ENCODE data around the gene UNC5A.

The UNC5A gene

DNA sequence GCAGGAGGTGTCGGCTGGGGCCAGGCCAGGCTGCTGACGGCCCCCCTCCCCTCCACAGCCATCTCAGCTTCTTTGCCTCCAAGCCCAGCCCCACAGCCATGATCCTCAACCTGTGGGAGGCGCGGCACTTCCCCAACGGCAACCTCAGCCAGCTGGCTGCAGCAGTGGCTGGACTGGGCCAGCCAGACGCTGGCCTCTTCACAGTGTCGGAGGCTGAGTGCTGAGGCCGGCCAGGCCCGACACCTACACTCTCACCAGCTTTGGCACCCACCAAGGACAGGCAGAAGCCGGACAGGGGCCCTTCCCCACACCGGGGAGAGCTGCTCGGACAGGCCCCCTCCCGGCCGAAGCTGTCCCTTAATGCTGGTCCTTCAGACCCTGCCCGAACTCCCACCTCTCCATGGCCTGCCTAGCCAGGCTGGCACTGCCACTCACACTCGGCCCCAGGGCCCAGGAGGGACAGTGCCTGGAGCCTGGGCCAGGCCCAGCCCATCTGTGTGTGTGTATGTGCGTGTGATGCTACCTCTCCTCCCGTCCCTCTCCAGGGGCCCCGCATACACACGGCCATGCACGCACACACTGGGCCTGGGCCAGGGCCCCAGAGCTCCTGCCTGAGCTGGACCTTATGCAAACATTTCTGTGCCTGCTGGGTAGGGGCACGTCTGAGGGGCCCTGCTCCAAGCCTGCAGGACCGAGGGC is 69.5 kb downstream of the UNC5A start:
- no peak for DNase-seq (ENCODE audit: low read depth)

GRCh38 chr5:176880366-176881020 is 70.1 kb downstream of the UNC5A start:
- no peak for DNase-seq (ENCODE audit: low read depth)

DNA sequence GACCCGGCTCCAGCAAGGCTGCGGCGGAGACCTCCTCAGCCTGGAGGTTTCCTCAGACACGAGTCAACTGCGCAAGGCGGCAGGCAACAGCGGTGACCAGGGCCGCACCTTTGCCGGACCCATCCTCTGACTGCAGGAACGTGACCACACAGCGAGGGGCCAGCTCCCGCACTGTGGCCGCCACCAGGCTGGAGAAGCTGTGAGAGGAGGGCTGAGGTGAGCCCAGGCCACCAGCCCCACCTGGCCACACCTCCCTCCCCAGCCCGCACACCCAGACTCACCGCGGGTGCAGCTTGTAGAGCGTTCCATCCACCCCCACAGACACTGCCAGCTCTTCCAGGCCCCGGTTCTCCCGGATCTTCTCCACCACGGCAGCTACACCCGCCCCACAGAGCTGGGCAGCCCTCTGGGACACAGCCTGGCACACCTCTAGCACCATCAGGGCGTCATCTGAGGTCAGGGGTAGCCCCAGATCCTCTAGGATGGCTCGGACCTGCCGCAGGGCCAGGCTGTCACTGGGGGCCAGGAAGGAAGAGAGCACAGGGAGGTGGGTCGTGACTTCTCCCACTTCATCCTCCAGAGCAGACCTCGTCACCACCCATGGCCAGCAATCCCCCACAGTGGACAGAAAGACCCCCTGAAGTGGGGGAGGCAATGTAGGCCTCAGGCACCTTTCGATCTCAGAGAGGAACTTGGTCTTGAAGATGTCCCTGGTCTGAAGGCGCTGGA is 70.8 kb downstream of the UNC5A start:
- no peak for DNase-seq (ENCODE audit: low read depth)

DNA sequence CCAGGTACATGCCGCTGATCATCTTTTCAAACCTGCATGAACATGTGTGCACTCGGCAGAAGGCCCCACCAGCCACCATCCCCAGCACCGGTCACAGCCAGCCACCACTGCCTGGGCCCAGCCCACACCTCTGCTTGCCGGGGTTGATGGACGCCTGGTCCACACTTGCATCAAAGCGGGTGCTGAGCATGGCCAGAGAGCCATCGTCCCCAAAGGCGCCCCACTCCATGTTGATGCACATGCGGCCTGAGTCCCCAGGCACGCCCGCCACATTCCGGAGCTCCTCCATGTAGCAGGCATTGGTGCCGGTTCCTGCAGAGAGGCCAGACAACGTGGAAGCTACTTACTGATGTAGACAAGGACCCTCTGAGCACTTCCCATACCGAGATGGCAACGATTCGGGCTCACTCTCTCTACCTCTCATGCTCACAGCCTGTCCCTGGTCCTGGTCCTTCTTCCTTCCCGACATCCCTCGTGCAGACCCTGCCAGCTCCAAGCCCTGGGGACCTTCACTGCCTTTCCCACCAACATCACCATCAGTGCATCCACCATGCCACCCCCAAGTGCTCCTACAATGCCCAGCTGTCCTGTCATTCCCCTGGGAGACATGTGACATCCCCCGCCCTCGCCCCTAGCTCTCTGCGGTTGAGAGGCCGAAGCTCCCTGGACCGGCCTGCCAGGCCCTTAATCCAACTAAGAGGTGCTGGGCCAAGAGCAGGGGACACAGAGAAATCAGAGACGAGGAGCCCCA is 71.6 kb downstream of the UNC5A start:
- DNase-seq (ENCODE audit: low read depth), result no peak

- no peak for DNase-seq (ENCODE audit: low read depth)
These were observed 72.2 kb downstream of the UNC5A start for GRCh38 chr5:176882567-176882903.

DNA sequence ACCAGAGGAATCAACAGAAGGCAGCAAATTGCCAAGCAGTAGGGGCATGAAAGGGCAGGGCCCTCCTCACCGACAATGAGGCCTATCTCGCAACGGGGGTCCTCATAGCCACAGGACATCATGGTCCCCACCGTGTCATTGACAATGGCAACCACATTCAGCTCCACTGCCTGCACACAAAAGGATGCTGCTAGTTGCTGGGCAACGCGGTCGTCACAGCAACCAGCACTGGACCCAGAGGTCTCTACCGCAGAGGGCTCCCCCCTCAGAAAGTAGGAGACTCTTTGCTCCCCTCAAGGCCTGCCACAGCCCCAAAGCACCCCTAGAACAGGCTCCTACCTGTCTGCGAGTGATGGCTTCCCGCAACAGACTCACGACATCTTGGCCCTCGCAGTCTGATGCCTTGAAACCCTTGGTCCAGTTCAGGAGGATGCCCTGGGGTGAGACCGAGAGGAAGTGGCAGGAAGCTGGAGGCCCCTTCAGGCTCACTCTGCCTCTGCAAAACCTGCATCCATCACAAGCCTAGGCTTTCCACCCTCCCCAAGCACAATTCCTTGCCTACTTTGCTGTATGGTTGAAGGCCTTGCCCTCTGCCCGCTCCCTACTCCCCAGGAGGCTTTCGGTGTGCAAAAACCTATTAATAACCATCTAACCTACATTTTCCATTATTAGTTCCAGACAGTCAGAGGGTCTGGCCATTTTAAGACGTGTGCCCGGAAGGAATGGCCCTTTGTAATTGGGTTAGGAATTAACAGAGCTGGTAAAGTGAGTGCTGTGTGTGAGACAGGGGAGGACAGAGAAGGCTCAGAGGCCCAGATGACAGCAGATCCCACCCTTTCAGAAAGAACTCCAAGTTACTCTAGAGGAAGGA is 73.6 kb downstream of the UNC5A start:
- DNase-seq (ENCODE audit: low read depth), result no peak

DNA sequence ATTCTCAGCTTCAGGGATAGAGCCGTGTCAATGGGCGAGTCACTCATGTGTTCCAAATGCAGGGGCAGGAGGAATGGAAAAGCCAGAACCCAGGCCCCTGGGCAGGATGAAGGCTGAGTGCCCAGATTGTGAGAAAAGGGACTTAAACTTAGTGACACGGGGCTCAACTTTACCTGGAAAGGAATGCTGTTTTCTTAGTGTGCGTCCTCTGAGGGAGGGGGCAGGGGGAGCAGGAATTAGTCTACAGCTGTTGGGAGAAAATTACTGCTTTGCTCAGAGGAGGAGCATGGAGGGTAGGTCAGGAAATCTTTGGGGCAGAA is 74.2 kb downstream of the UNC5A start:
- no peak for DNase-seq (ENCODE audit: low read depth)

- no peak for DNase-seq (ENCODE audit: low read depth)
These were observed 76.2 kb downstream of the UNC5A start for GRCh38 chr5:176886336-176887251.

DNA sequence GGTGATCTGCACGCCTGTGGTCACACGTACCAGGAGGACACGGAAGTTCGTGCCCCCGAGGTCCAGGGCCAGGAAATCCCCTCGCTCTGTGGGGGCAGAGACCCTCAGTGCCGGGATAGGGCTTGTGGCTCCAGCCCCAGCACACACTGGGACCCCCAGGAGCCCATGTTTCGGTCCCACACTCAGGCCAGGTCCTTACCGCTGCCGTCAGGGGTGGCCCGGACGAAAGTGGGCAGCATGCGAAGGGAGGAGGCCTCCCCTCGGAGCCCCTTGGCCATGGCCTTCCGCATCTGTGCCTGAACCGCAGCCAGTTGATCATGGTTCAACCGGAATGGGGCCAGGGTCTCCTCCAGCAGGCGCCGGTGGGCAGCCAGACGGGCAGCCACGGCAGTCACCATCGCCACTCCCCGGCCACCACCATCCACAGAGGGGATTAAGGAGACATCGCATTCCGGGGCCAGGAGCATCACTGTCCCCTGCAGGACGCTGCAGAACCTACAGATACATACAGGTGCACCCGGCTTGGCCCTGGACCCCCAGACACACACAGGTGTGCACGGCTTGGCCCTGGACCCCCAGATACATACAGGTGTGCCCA is 77.0 kb downstream of the UNC5A start:
- no peak for DNase-seq (ENCODE audit: low read depth)

- no peak for DNase-seq (ENCODE audit: low read depth)
These were observed 77.9 kb downstream of the UNC5A start for GRCh38 chr5:176888016-176888864.

- no peak for DNase-seq (ENCODE audit: low read depth)
These were observed 78.5 kb downstream of the UNC5A start for GRCh38 chr5:176888865-176889165.

GRCh38 chr5:176889321-176890280 is 79.2 kb downstream of the UNC5A start:
- no peak for DNase-seq (ENCODE audit: low read depth)

- DNase-seq (ENCODE audit: low read depth), result no peak
These were observed 80.3 kb downstream of the UNC5A start for GRCh38 chr5:176890455-176891330.

DNA sequence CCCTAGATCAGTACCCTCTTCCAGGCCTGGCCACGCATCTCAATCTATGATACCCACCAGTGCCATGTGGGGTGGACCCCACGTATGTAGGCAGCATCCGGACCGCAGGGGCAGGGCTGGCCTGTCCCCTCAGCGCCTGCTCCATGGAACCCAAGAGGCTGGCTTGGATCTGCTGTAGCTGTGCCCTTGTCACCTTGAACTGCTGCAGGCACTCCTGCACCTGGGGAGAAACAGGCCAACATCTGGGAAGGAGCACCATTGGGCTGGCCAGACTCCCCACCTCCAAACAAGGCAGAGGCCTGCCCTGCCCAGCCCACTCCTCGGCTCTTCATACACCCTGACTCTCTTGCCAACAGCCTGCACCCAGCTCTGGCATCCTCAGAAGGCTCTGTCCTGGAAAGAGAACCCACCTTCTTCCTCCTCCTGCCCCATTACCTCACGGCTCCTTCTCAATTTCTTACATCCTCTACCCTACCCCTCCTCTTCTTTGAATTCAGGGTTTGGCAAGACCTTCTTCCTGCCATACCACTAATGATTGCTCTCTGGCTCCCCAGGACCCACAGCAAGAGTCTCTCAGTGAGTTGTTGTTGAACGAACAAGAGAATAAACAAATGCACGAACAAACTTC is 81.1 kb downstream of the UNC5A start:
- DNase-seq (ENCODE audit: low read depth), result no peak

DNA sequence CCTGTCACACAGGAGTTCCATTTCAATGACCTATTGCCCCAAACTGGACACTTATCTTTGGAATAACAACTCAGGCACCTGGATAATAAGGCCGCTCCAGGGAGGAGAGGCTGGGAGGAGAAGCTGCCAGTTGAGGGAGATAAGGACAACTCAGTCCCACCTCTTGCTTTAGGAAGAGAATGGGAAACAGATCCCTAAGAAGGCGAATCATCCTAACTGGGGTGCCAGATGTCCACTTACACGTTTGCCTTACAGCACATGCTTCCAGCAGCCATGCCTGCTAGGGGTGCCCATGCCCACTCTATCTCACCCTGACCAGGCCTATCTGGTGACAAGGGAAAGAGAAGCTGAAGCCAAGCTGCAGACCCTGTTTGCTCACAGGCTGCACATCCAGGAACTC is 82.3 kb downstream of the UNC5A start:
- no peak for DNase-seq (ENCODE audit: low read depth)

DNA sequence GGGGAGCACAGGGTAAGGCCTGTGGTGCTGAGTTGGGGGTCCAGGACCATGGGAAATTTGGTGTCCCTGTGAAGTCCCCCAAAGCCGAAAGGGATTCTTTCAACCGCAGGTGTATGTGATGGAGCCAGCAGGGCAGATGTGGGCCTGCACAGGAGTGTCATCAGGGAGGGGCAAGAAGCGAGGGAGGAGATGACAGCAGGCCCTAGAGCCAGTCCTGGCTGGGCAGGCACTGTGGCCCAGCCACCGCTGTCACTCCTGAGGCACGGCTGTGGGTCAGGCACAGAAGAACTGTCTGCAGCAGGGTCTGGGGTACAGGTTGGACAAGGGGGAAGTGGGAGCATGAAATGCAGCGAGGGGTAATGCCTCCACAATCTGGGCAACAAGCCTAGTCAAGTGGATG is 83.9 kb downstream of the UNC5A start:
- DNase-seq (ENCODE audit: low read depth), result no peak

DNA sequence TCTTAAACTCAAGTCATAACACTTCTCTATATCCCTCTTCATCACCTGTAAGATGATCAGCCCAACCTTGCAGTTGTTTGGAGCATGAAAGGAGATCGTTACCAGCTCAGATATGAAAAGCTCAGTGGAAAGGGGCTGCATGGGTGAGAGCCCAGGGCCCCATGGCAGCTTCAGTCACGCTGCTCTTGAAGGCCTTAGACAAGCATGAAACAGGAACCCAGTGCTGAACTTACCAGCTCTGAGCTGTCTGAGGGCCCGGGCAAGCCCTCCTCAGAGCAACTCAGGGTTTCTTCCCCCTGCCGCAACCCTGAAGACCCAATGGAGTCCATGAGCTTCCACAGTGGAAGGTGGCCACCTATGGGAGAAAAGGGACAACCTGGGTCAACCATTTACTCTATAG is 85.5 kb downstream of the UNC5A start:
- DNase-seq (ENCODE audit: low read depth), result no peak
